Lower leg skin (tissue), 3 donors: ENCODE results near the gene MEGF8.

Experiments
- CTCF ChIP-seq, 3 donors: fragments of 450-650 bp; IDR thresholded peaks; one replicate each; pipeline ENCODE4 v1.5.1; 2016; ENCODE audit warnings: antibody characterized with exemption in 3 of 3, mild to moderate bottlenecking in 3 of 3, moderate library complexity in 2 of 3
- POLR2A ChIP-seq, 2 donors: fragments of 450-650 bp; IDR thresholded peaks; one replicate each; pipeline ENCODE4 v1.6.1; 2016 to 2017; ENCODE audit warnings: antibody characterized with exemption in 2 of 2, mild to moderate bottlenecking in 1 of 2, moderate library complexity in 1 of 2

- TF ChIP-seq POLR2A (IDR thresholded peaks at IDR 0.05), result no peak
- no peak for TF ChIP-seq CTCF (IDR thresholded peaks at IDR 0.05)
Measured at GRCh38 chr19:42397263-42398166, 72.1 kb downstream of the MEGF8 start.
